GM21737 (cell line): ENCODE measurements around the gene TFAP2D.
A peak's percentile ranks its signal among the peaks of the same experiment; 100 is the strongest.

ENCODE experiments used
- ATAC-seq: cut with Tn5 transposase; IDR thresholded peaks from one replicate; pipeline ENCODE4 v1.9.1; 2021; ENCODE audit warnings: mild to moderate bottlenecking, moderate library complexity; ENCODE audit not compliant: unreplicated experiment

The TFAP2D gene

GRCh38 chr6:50713226-50713625, at the start of gene TFAP2D:
TSS of gene TFAP2D (plus strand) at chr6:50713526. CDS start at chr6:50714056, 530 bp downstream.
- no peak for ATAC-seq

GRCh38 chr6:50663806-50664205, 49.5 kb upstream of the TFAP2D start:
- no peak for ATAC-seq

DNA sequence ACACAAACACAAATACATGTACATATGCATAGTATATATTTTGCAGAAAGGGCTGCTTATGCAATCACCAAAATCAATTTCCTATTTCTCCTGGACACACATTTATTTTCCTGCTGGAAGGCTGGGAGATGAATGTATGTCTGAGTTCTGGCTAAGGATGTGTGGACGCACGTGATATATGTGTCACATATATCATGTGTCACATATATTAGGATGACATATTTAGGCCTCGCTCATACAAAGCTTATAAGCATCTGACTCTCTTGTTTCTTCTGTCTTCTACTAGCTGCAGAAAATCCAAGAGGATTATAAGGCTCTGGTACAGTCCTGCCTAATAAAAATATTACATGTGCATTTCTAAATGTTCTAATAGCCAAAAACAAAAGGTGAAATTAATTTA, 47.2 kb upstream of the TFAP2D start:
- ATAC-seq, result no peak

DNA sequence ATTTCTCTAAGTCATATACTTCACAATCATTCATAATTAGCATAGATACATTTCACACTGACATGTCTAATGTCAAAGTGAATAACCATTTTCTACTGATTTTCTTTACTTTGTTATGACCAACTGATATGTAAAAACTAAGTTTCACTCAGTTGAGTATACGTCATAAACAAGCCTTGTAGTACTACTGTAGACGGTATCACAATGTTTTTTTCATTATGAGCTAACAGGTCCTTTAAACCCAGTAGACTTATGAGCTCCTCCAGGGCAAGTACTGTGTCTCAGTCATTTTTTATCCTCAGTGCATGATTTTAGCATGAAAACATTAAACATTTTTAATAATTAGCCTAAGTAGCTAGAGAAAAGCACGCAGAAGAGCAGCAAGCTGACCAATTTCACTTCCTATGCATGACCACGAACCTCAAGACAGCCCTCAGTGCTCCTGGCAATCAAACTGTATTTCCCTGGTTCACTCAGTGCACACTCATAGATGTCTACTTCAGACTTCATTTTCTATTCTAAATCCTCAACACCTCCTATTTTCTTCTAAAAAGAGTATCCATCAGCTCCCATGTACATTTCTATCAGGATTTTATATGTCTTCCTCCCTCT, 32.0 kb upstream of the TFAP2D start:
- ATAC-seq, result peak; percentile 84

GRCh38 chr6:50689210-50689609, 24.1 kb upstream of the TFAP2D start:
- ATAC-seq, result no peak

DNA sequence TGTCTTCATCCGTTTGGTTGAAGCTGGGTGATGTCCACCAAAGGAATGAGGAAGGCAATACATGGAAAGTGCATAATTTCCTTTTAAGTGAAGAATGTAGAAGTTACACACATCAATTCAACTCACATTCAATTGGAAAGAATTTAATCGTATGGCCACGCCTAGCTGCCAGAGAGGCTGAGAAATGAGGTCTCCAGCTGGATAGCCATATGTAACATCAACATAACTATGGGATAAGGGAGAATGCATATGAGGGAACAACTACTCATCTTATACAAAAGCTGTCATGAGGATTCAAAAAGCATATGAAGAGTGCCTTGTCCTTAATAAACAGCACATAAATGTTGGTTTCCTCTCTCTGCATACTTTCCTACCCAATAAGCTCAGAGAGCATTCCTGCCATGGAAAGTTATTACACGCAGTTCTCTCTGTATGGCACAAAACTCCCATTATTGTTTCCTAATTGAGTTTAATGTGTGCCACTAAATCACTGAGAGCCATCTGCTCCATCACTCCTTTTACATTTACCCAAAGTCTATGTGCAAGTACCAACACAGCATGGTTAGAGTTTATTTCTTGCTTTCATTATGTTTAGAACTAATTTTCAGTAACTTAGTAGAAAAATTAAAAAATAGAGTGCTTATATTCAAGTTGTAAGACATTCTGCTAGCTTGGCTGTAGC, 21.4 kb upstream of the TFAP2D start:
- ATAC-seq, result no peak

- ATAC-seq, result no peak
Observed at GRCh38 chr6:50698546-50698945, 14.8 kb upstream of the TFAP2D start.

DNA sequence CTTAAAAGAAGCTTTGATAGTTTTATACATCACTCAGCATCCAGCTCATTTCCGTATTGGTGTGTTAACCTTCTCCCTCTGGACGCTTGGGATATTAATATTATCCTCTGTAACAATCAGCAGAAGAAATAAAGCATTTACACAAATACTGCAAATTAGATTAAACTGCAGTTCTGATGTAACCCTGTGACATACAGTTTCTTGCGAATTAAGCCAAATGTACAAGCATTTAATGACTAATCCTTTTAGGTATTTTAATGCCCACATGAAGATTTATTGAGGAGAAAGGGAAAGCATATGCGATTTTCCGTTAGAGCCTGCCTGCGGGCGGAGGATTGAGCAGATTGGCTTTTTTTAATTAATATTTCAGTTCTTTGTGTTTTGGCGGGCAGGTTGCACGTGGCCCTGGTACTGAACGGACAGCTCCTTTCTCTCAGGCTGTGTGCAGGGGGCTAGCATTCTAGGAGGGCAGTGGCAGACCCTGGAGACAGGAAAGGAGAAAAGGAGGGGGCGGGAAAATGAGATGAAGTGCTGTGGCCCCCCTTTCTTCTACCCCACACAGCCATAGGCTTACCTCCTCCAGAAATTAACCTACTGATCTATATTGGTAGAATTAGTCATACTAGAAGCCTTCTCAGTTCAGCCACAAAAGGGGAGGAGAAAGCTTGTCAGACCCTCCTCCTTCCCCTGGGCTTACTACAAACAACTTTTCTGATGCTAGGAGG, 14.1 kb upstream of the TFAP2D start:
- no peak for ATAC-seq

DNA sequence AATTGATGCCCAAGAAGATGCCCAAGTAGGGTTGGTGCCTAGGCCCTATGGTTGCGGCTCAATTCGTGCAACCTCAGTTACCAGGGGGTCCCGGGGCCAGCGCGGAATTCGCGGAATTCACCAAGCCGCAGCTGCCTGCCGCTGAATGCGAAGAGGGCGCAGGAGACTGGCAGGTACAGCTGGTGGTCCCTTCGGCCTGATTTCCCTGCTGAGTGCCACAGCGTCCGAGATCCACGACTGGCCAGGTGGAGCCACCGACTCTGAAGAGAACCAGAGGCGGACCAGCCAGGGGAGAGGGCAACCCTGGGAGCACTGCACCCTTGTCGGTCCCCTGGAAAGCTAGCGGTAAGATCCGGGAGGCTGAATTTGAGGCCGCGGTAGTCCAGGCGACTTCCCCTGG, 6.8 kb upstream of the TFAP2D start:
- ATAC-seq, result no peak

- no peak for ATAC-seq
Observed at GRCh38 chr6:50707191-50707590, 6.1 kb upstream of the TFAP2D start.

DNA sequence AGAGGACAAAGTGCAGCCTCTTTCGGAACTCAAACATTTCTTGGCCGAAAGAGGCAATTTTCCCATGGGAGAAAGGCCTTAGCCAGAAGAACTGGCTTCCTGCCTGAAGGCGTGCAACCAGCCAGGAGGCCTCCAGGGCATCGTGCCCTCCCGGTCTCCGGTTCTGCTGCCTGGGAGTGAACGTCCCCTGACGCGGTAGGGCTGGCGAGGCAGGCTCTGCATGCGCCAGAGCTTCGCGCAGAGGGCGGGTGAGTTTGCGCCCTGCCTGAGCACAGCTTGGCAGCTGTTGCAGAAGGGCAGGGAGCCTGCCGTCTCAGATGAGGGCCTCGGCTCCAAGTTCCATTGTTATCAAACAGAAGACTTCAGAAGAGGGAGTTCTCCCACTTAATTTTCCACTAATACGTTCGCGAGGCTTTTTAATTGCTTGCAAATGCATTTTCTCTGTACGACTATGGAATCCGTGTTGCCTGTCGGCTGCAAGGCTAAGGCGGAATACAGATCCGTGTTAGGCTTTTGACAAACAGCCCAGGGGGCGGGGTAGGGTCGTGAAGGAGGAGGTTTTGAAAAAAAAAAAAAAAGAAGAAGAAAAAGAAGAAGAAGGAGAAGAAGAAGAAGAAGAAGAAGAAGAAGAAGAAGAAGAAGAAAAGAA, 5.5 kb upstream of the TFAP2D start:
- no peak for ATAC-seq

DNA sequence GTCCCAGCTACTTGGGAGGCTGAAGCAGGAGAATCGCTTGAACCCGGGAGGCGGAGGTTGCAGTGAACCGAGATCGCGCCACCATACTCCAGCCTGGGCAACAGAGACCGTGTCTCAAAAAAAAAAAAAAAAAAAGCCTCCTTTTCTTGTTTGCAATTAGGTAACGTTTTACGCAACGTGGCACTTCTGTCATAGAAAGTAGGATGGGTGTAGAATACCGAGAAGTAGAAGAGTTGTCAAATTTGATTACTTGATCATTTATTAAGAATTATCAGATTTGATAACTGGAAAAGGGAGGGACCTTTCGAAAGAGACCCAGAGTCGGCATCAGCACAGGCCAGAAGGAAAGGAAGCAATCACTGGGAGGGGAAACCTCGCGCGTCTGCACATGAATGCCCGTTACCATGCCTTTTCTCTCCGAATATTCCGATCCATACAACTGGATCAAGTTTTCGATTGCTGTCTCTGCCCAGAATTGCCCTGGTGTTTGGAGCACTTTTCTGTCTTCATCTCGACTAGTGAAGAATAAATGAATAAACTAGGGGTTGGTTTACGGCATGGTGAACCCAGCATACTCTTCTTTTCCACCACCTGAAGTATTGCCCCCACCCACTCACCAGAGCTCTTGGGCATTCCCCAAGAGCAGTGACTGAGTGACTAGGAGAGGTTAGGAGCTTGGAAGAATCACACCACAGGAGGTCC, 4.5 kb upstream of the TFAP2D start:
- ATAC-seq, result no peak

- ATAC-seq, result no peak
Observed at GRCh38 chr6:50709366-50709734, 4.0 kb upstream of the TFAP2D start.

GRCh38 chr6:50711686-50712085, 1.6 kb upstream of the TFAP2D start:
- no peak for ATAC-seq

GRCh38 chr6:50712291-50712690, 1.0 kb upstream of the TFAP2D start:
- no peak for ATAC-seq

DNA sequence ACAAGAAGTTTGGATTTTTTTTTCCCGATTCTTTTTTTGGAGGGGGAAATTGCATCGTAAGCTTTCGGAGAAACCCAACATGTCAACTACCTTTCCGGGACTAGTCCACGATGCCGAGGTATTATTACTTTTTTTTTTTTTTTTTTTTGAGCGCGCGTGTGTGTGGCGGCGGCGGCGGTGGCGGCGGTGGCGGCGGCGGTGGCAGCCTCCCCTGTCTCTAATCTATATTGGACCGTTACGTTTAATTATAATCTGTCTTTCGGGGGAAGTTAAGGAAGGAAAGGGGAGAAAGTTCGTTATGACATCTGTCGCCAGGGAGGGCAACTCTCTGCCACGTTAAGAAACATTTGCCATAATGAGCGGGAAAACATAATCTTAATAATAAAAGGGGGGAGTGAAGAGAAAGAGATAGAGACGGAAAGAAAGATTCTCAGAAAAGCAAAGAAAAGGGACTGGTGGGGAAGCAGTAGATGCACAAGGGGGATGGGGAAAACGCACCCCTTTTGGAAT, 706 bp downstream of the TFAP2D start:
- ATAC-seq, result no peak

DNA sequence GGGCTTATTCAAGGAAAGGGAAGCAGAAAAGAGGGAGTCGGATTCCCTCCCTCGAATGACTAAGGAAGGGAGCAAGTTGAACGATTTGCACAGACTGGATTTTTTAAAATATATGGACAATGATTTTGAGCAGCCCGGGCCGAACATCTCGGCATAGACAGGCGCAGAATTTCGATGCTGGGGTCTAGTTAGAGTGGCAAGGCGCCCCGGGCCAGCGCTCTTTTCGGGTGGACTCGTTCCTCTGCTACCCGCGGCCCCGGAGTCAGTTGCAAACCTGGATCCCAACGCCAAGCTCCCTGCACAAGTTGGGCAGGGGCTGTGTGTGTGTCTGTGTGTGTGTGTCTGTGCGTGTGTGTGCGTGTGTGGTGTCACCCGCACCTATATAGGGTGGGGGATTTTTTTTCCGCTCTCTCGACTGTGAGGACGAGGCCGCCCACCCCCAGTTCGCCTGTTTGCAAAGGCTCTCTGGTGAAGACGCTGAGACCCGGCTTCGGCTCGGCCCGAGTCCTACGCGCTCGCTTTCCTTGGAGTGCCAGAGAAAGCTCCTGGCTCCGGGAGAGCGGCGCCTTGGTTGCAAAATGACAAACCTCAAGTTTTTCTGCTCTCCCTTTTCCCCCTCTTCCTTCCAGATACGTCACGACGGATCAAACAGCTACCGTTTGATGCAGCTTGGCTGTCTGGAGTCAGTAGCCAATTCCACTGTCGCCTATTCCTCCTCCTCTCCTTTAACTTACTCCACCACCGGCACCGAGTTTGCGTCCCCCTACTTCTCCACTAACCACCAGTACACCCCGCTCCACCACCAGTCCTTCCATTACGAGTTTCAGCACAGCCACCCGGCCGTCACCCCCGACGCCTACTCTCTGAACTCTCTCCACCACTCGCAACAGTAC, 1.4 kb downstream of the TFAP2D start:
- no peak for ATAC-seq

GRCh38 chr6:50716899-50717509, 3.7 kb downstream of the TFAP2D start:
- no peak for ATAC-seq

DNA sequence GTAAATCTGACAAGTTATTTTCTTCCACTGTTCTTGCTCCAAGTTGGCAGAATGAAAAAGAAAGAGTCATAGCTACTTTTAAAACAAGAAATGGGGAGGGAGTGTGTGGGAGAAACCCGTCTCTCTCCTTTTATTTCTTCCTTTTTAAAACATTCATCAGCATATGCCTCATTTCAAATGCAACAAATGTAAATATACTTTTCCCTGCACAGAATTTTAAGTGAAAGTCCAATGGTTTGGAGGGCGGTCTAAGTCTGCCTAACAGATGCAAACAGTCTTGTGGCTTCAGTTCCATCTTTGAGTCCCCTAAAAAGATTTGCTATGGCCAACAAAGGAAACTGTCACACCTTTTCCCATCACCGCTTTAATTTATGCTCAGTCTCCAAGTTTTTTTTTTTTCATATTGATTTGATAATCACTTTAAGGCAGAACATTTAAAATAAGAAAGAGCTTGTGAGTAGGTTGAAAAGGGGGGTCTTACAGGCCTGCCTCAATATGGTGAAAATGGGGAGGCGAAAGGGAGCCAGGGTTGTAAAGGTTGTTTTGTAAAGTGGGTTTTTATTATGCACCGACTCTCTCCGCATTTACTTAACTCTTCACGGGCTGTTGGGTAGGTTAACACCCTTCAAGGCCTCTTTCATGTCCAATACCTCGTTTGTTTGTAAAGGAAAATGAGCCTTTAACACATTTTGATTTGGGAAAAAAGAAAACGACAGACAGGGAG, 4.6 kb downstream of the TFAP2D start:
- no peak for ATAC-seq
